Islet of Langerhans (tissue), 1 donor: ENCODE data around the gene GNL1.
"Not testable (repeated sequence)": the region's sequence is repeated elsewhere in the genome, so short reads cannot be mapped to it uniquely, and the experiment has no call there.

ENCODE experiments used
- FAIRE-seq: peaks from one replicate; lab custom pipeline; 2011; peaks lifted over from hg19 to GRCh38; lab: Jason Lieb, UNC

GNL1 gene

DNA sequence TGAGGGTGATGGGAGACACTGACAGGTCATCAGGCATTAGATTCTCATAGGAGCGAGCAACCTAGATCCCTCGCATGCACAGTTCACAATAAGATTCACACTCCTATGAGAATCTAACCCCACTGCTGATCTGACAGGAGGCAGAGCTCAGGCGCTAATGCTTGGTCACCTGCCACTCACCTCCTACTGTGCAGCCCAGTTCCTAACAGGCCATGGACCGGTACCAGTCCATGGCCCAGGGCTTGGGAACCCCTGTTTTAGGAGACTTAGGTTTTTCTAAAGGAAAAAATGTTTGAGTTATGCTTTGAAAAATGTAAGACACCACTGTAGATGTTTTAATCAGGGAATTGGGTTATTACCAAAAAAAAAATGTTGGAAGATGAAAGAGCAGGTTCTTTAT is 60.3 kb downstream of the GNL1 start:
- FAIRE-seq, result no peak

DNA sequence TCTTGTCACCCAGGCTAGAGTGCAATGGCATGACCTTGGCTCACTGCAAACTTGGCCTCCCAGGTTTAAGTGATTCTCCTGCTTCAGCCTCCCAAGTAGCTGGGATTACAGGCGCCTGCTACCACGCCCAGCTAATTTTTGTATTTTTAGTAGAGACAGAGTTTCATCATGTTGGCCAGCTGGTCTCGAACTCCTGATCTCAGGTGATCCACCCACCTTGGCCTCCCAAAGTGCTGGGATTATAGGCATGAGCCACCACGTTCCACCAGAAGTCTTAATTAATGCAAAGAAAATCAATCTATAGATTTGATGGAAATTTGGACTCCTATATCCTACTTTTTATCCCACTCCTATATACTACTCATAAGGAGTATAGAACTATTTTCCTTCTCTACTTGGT is 61.2 kb downstream of the GNL1 start:
- not testable (repeated sequence) for FAIRE-seq

DNA sequence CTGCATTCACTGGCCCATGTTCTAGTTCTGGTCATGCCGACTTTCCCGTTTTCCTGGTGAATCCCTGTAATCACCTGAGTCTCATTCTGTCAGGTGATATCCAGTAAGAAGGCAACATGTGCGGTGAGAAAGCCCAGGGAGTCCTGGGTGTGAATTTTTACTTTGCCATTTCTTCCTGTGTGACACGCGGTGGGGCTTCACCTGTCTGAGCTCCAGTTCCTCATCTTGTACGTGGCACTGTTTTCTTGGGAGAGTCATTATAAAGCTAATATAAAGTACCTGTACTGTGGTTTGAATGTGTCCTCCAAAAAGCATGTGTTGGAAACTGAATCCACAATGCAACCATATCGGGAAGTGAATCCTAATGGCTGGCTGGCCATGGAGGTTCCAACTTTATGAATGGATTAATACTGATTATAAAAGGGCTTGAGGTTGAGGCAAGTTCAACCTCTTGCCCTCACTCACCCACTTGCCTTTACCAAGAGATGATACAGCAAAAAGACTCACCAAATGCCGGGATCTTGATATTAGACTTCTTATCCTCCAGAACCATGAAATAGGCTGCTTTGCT is 61.9 kb downstream of the GNL1 start:
- FAIRE-seq, result no peak

DNA sequence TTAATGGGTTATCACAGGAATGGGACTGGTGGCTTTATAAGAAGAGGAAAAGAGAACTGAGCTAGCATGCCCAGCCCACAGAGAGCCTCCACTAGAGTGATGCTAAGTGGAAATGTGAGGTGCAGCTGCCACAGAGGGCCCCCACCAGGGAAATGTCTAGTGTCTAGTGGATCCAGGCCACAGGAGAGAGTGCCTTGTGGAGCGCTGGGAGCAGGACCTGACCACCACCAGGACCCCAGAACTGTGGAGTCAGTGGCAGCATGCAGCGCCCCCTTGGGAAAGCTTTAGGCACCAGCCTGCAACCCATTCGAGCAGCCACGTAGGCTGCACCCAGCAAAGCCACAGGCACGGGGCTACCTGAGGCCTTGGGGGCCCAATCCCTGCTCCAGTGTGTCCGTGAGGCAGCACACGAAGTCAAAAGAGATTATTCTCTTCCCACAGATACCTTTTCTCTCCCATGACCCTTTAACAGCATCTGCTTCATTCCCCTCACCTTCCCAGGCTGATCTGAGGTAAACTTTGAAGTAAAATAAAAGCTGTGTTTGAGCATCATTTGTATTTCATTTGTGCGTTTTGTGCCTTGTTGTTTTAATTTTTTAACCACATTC is 62.5 kb downstream of the GNL1 start:
- FAIRE-seq, result no peak

DNA sequence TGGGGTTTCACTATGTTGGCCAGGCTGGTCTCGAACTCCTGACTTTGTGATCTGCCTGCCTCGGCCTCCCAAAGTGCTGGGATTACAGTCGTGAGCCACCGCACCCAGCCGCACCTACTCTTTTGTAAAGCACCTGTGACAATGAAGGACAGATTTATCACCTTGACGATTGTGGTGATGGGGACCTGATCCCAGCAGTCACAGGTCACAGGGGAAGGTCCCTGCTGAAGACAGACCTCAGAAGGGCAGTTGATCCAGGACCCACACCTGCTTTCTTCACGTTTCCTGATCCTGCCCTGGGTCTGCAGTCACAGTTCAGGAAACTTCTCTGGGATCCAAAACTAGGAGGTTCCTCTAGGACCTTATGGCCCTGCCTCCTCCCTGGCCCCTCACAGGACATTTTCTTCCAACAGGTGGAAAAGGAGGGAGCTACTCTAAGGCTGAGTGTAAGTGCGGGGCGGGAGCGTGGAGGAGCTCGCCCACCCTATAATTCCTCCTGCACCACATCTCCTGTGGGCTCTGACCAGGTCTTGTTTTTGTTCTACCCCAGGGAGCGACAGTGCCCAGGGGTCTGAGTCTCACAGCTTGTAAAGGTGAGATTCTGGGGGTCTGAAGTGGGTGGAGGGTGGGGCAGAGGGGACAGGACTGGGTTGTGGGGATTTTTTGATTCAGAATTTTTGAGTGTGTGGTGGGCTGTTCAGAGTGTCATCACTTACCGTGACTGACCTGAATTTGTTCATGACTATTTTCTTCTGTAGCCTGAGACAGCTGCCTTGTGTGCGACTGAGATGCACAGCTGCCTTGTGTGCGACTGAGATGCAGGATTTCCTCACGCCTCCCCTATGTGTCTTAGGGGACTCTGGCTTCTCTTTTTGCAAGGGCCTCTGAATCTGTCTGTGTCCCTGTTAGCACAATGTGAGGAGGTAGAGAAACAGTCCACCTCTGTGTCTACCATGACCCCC is 64.0 kb downstream of the GNL1 start:
- no peak for FAIRE-seq
